Measurements from ENCODE around the gene UBE2O. TPM values are rescaled to one million over a fixed set of nuclear protein-coding genes. Genes with fewer than 3 reads are reported as not detected.

UBE2O gene
- 30.4 to 37.2 TPM (median 33.1 TPM) in 5 replicates for total RNA-seq (2022; extraction: Qiagen RNA extraction; ENCODE audit: low read depth)

GRCh38 chr17:76452660-76453430 is at the start of gene UBE2O:
Gene UBE2O, minus strand, starts transcription at chr17:76453152. Its CDS starts 11 bp downstream, at chr17:76453141.

GRCh38 chr17:76501018-76501826 is 48.3 kb upstream of the UBE2O start, which contains the start of gene RHBDF2:
Gene RHBDF2, minus strand, starts transcription at chr17:76501423. Its CDS starts 19,899 bp downstream, at chr17:76481524.

GRCh38 chr17:76467366-76467765 is 14.4 kb upstream of the UBE2O start, which contains the start of gene AANAT:
Gene AANAT, plus strand, starts transcription at chr17:76467603. Its CDS starts 1,144 bp downstream, at chr17:76468747.

GRCh38 chr17:76384222-76384986 is 68.5 kb downstream of the UBE2O start, which contains the start of gene SPHK1:
Gene SPHK1, plus strand, starts transcription at chr17:76384609. Its CDS starts 1,036 bp downstream, at chr17:76385645.

GRCh38 chr17:76353599-76354316 is 99.2 kb downstream of the UBE2O start, which contains the start of gene PRPSAP1:
Gene PRPSAP1, minus strand, starts transcription at chr17:76353916. Its CDS starts 213 bp downstream, at chr17:76353703.

Other genes with a start within 250 kb of the UBE2O start
- gene RNF157, start 212.7 kb downstream of the UBE2O start, total RNA-seq (2022; extraction: Qiagen RNA extraction; ENCODE audit: low read depth) = 7.0 to 11.5 TPM (median 9.4 TPM) in 5 replicates
- 72.5 to 135 TPM (median 115 TPM) in 5 replicates for gene UBALD2, start 187.8 kb downstream of the UBE2O start, total RNA-seq (2022; extraction: Qiagen RNA extraction; ENCODE audit: low read depth)
- gene QRICH2, start 144.9 kb downstream of the UBE2O start, total RNA-seq (2022; extraction: Qiagen RNA extraction; ENCODE audit: low read depth) = 0.58 to 1.2 TPM (median 0.87 TPM) in 5 replicates
- gene PRPSAP1, start 99.2 kb downstream of the UBE2O start, total RNA-seq (2022; extraction: Qiagen RNA extraction; ENCODE audit: low read depth) = 57.5 to 64.2 TPM (median 59.4 TPM) in 5 replicates
- gene SPHK1, start 68.5 kb downstream of the UBE2O start, total RNA-seq (2022; extraction: Qiagen RNA extraction; ENCODE audit: low read depth) = 38.3 to 52.8 TPM (median 45.0 TPM) in 5 replicates
- 0.15 to 0.78 TPM (median 0.41 TPM) in 5 replicates for gene AANAT, start 14.5 kb upstream of the UBE2O start, total RNA-seq (2022; extraction: Qiagen RNA extraction; ENCODE audit: low read depth)
- 52.4 to 67.1 TPM (median 60.7 TPM) in 5 replicates for gene RHBDF2, start 48.3 kb upstream of the UBE2O start, total RNA-seq (2022; extraction: Qiagen RNA extraction; ENCODE audit: low read depth)
- 0.56 to 1.6 TPM (median 1.0 TPM) in 5 replicates for gene CYGB, start 84.6 kb upstream of the UBE2O start, total RNA-seq (2022; extraction: Qiagen RNA extraction; ENCODE audit: low read depth)
- not detected in 5 replicates for gene PRCD, start 86.9 kb upstream of the UBE2O start, total RNA-seq (2022; extraction: Qiagen RNA extraction; ENCODE audit: low read depth)
- 0.10 to 0.67 TPM (median 0.47 TPM) in 5 replicates for gene ST6GALNAC2, start 132.7 kb upstream of the UBE2O start, total RNA-seq (2022; extraction: Qiagen RNA extraction; ENCODE audit: low read depth)
- 0.06 to 0.54 TPM (median 0.49 TPM) in 3 of 5 replicates, not detected in the others for gene ST6GALNAC1, start 190.6 kb upstream of the UBE2O start, total RNA-seq (2022; extraction: Qiagen RNA extraction; ENCODE audit: low read depth)